Endothelial cell of umbilical vein (primary cell): ENCODE measurements around the gene DUS2. TPM values are rescaled to one million over a fixed set of nuclear protein-coding genes. Genes with fewer than 3 reads are reported as not detected.

Source experiments
- BruUV-seq: library from RNA; stranded (reverse); fragments of 400-500 nt; replicated peaks from 2 replicates; lab custom pipeline; 2021; lab: Mats Ljungman, UMichigan
- CTCF ChIA-PET: fragments of 300-600, 350-600 bp; sonication (Branson Sonifier 250); formaldehyde crosslinking; loops from one replicate; lab custom pipeline; 2021; ENCODE audit warnings: antibody characterized with exemption, inconsistent platforms; lab: Charles Lee
- POLR2A ChIA-PET: fragments of 300-600, 350-600 bp; sonication (Branson Sonifier 250); formaldehyde crosslinking; loops from one replicate; lab custom pipeline; 2021; ENCODE audit warnings: antibody characterized with exemption, inconsistent platforms; lab: Charles Lee
- DNase-seq: peaks from one replicate; pipeline ENCODE4 v3.0.0-alpha.2; 2011; ENCODE audit warnings: low read depth, low spot score
- FAIRE-seq: peaks from 2 replicates; lab custom pipeline; 2011; peaks lifted over from hg19 to GRCh38; lab: Jason Lieb, UNC
- H2AFZ ChIP-seq: 2 replicates; pipeline ENCODE4 v1.6.0; 2012; ENCODE audit warnings: low read depth, low read length, control low read depth, inconsistent platforms
- H3K27ac ChIP-seq: 2 replicates; pipeline ENCODE4 v1.5.1; 2011; ENCODE audit warnings: low read depth, mild to moderate bottlenecking, control low read depth, low read length, moderate library complexity; ENCODE audit not compliant: insufficient read depth
- H3K27me3 ChIP-seq, 2 experiments: 2 replicates each; pipeline versions ENCODE4 v1.6.0 to v1.6.1; 2011; ENCODE audit warnings: low read length in 2 of 2, mixed read lengths in 1 of 2; ENCODE audit not compliant: control insufficient read depth in 2 of 2, insufficient read depth in 2 of 2
- H3K36me3 ChIP-seq, 2 experiments: 2 replicates in 1 of 2; 3 replicates in 1 of 2; pipeline ENCODE4 v1.5.1; 2011; ENCODE audit warnings: low read length in 2 of 2, mild to moderate bottlenecking in 1 of 2, moderate library complexity in 1 of 2; ENCODE audit not compliant: control insufficient read depth in 2 of 2, insufficient read depth in 2 of 2; ENCODE audit errors: extremely low read depth in 1 of 2
- H3K4me1 ChIP-seq: 3 replicates; pipeline ENCODE4 v1.5.1; 2011; ENCODE audit warnings: mild to moderate bottlenecking, low read length; ENCODE audit not compliant: control insufficient read depth, insufficient read depth; ENCODE audit errors: extremely low read depth
- H3K4me2 ChIP-seq: 2 replicates; pipeline ENCODE4 v1.6.1; 2011; ENCODE audit warnings: low read length, control low read depth, mixed read lengths; ENCODE audit not compliant: insufficient read depth
- H3K4me3 ChIP-seq, 3 experiments: fragments of 200-600 bp in 1 of 3; sonication (generic), shearing (Covaris generic) in 1 of 3; replicated peaks in 1 of 3; 2 replicates each; pipeline ENCODE4 v1.5.1; 2011 to 2016; ENCODE audit warnings: control low read depth in 3 of 3, low read length in 3 of 3, mild to moderate bottlenecking in 2 of 3, inconsistent platforms in 1 of 3, low read depth in 1 of 3, moderate library complexity in 1 of 3; ENCODE audit not compliant: insufficient read depth in 1 of 3
- H3K79me2 ChIP-seq: 2 replicates; pipeline ENCODE4 v1.6.0; 2012; ENCODE audit warnings: low read length, inconsistent platforms; ENCODE audit not compliant: control insufficient read depth, insufficient read depth
- H3K9ac ChIP-seq: replicated peaks from 2 replicates; pipeline ENCODE3; 2011; ENCODE audit warnings: low read length, control low read depth; ENCODE audit not compliant: insufficient read depth; ENCODE audit errors: extremely low read depth
- H3K9me1 ChIP-seq: replicated peaks from 3 replicates; pipeline ENCODE4 v1.6.0; 2011; ENCODE audit warnings: mild to moderate bottlenecking, low read length; ENCODE audit not compliant: control insufficient read depth, insufficient read depth; ENCODE audit errors: extremely low read depth
- H3K9me3 ChIP-seq: replicated peaks from 2 replicates; pipeline ENCODE4 v1.5.1; 2012; ENCODE audit warnings: low read length, inconsistent platforms; ENCODE audit not compliant: control insufficient read depth, insufficient read depth
- H4K20me1 ChIP-seq: replicated peaks from 2 replicates; pipeline ENCODE3; 2011; ENCODE audit warnings: mild to moderate bottlenecking, low read length; ENCODE audit not compliant: control insufficient read depth, insufficient read depth; ENCODE audit errors: extremely low read depth
- EZH2 ChIP-seq: IDR thresholded peaks from 2 replicates; pipeline ENCODE4 v1.6.1; 2012; ENCODE audit warnings: borderline replicate concordance, low read depth, mild to moderate bottlenecking, moderate library complexity, low read length, inconsistent platforms; ENCODE audit not compliant: severe bottlenecking
- FOS ChIP-seq: IDR thresholded peaks from 2 replicates; pipeline ENCODE4 v1.6.1; 2011; ENCODE audit warnings: mild to moderate bottlenecking, low read length, moderate library complexity, borderline replicate concordance; ENCODE audit not compliant: insufficient read depth
- GATA2 ChIP-seq: IDR thresholded peaks from 2 replicates; pipeline ENCODE4 v1.7.0; 2011; ENCODE audit warnings: low read depth, mild to moderate bottlenecking, moderate library complexity, mixed read lengths, low read length; ENCODE audit not compliant: insufficient read length, insufficient read depth
- JUN ChIP-seq: IDR thresholded peaks from 2 replicates; pipeline ENCODE4 v1.6.1; 2011; ENCODE audit warnings: borderline replicate concordance, low read depth; ENCODE audit not compliant: insufficient read length, insufficient read depth
- MYC ChIP-seq: IDR thresholded peaks from one replicate; pipeline ENCODE4 v1.6.1; 2011; ENCODE audit warnings: mild to moderate bottlenecking, low read depth, low read length
- POLR2A ChIP-seq: IDR thresholded peaks from 2 replicates; pipeline ENCODE4 v1.6.1; 2012; ENCODE audit warnings: low read depth, mild to moderate bottlenecking, control low read depth, low read length
- POLR2AphosphoS5 ChIP-seq: IDR thresholded peaks from 2 replicates; pipeline ENCODE4 v1.6.1; 2012; ENCODE audit warnings: low read depth, mild to moderate bottlenecking, control low read depth, low read length, moderate library complexity; ENCODE audit not compliant: insufficient read depth
- dilution Hi-C: fragments of 300-500 bp; cut with MboI; formaldehyde crosslinking; loops from one replicate; pipeline ENCODE4 v1.15.0; 2019; ENCODE audit warnings: low sequenced_read_pairs; ENCODE audit not compliant: extremely low pct_ligation_motif_present
- intact Hi-C: fragments of 100-400 bp; cut with micrococcal nuclease; formaldehyde crosslinking; loops from one replicate; pipeline ENCODE4 v1.10.0; 2022
- polyA plus RNA-seq, 4 experiments: library from polyadenylated mRNA; depleted of rRNA in 3 of 4; stranded (reverse) in 3 of 4; unstranded in 1 of 4; fragments of >200 nt; gene quantifications; 2 replicates each; pipeline versions ENCODE4 v1.2.1 to v1.2.3, GENCODE V29; 2011 to 2012; ENCODE audit warnings: missing spikeins in 1 of 4
- total RNA-seq: library from RNA; stranded (reverse); gene quantifications from 2 replicates; pipeline ENCODE4 v1.2.3, GENCODE V29; 2021
- TF ChIP-seq, protein P1 (sequence below): IDR thresholded peaks from 2 replicates; pipeline ENCODE4 v1.6.1; 2011; ENCODE audit not compliant: insufficient read depth, insufficient read length
- TF ChIP-seq, protein P2 (sequence below), 2 donors: IDR thresholded peaks; 1 replicate in 1 of 2; 2 replicates in 1 of 2; pipeline ENCODE4 v1.5.1; 2011; ENCODE audit warnings: low read length in 2 of 2, mild to moderate bottlenecking in 2 of 2, moderate library complexity in 2 of 2, control low read depth in 1 of 2, inconsistent platforms in 1 of 2, low read depth in 1 of 2; ENCODE audit not compliant: insufficient read depth in 1 of 2; ENCODE audit errors: extremely low read depth in 1 of 2

The DUS2 gene
- total and polyA plus RNA-seq, 2 donors (not counting 3 experiments of a cell fraction or from before 2014, with no cell fraction given), result 16.4 to 21.7 TPM

DNA sequence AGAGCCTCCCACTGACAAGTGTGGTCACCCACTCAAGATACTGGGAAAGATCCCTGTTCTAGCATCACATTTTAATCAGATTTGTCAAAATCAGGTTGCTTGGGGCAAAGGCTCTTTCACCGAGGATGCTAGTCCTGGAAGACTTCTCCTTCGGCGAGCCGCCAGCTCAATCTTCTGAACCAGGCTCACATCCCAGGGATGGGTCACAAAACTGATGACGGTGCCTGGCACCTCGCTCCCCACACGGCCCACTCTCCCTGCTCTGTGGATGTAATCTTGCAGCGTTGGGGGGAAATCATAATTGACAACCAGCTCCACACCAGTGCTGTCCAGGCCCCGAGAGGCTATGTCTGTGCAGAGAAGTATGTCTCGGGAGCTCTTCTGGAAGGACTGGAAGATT, 1.6 kb upstream of the DUS2 start:
- Histone ChIP-seq H3K36me3 (peaks cover 0 to 2% of the 10 kb centered on the region in 2 experiments), H3K9me3 (no peaks in the 10 kb centered on the region), H3K9ac (no peak overlapping the region), H2AFZ (no peak overlapping the region), H3K4me2 (peak overlapping the region; percentile 69), H3K4me3 (no peak overlapping the region), H3K79me2 (peaks cover 28% of the 10 kb centered on the region), H3K27me3 (no peaks in the 10 kb centered on the region), H3K4me1 (peaks cover 14% of the 10 kb centered on the region), H4K20me1 (no peaks in the 10 kb centered on the region), H3K9me1 (no peaks in the 10 kb centered on the region), H3K27ac (no peak overlapping the region)
- dilution Hi-C loops, result no loop called here
- intact Hi-C loops, result no loop called here
- TF ChIP-seq GATA2 (no peak), EZH2 (no peak), JUN (no peak), FOS (no peak), MYC (no peak), POLR2AphosphoS5 (no peak), POLR2A (no peak)
- TF ChIP-seq, protein P1, sequence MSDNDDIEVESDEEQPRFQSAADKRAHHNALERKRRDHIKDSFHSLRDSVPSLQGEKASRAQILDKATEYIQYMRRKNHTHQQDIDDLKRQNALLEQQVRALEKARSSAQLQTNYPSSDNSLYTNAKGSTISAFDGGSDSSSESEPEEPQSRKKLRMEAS, result no peak
- TF ChIP-seq, protein P2, sequence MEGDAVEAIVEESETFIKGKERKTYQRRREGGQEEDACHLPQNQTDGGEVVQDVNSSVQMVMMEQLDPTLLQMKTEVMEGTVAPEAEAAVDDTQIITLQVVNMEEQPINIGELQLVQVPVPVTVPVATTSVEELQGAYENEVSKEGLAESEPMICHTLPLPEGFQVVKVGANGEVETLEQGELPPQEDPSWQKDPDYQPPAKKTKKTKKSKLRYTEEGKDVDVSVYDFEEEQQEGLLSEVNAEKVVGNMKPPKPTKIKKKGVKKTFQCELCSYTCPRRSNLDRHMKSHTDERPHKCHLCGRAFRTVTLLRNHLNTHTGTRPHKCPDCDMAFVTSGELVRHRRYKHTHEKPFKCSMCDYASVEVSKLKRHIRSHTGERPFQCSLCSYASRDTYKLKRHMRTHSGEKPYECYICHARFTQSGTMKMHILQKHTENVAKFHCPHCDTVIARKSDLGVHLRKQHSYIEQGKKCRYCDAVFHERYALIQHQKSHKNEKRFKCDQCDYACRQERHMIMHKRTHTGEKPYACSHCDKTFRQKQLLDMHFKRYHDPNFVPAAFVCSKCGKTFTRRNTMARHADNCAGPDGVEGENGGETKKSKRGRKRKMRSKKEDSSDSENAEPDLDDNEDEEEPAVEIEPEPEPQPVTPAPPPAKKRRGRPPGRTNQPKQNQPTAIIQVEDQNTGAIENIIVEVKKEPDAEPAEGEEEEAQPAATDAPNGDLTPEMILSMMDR (IDR thresholded peaks at IDR 0.05; ENCODE audit: extremely low read depth in 1 of 2, insufficient read depth in 1 of 2, low read depth in 1 of 2, low read length in 2 of 2), result no peak
- ChIA-PET POLR2A (no interaction called here), CTCF (interaction anchor here (0.8 to 2.3 kb wide), 5 partner anchors 13 to 205 kb away, joined by 3 to 7 read pairs (median 3); no protein-coding TSS in a partner anchor)
- no peak for DNase-seq
- FAIRE-seq, result no peak
- BruUV-seq, result no TSS peak
